HepG2 (cell line): Measurements from ENCODE around the gene RAPGEF5. TPM values are rescaled to one million over a fixed set of nuclear protein-coding genes. Genes with fewer than 3 reads are reported as not detected.

ENCODE experiments used
- CENPBD1 ChIP-seq: sonication (generic); formaldehyde crosslinking; IDR thresholded peaks from 2 replicates; pipeline ENCODE4 v1.8.0; 2022; ENCODE audit warnings: missing genetic modification reagents, low read depth, mild to moderate bottlenecking, borderline replicate concordance
- DMTF1 ChIP-seq: sonication (generic); formaldehyde crosslinking; IDR thresholded peaks from 2 replicates; pipeline ENCODE4 v1.4.0; 2020; ENCODE audit warnings: mild to moderate bottlenecking, missing genetic modification reagents
- FIP1L1 ChIP-seq: fragments of 200-400 bp; formaldehyde crosslinking; IDR thresholded peaks from 2 replicates; pipeline ENCODE4 v1.6.1; 2018; ENCODE audit warnings: low read depth, mild to moderate bottlenecking, low read length, moderate library complexity, borderline replicate concordance; ENCODE audit not compliant: insufficient read depth
- GFI1 ChIP-seq: sonication (generic); formaldehyde crosslinking; IDR thresholded peaks from 2 replicates; pipeline ENCODE4 v1.5.0; 2020; ENCODE audit warnings: missing genetic modification reagents, mild to moderate bottlenecking, borderline replicate concordance
- IRF2 ChIP-seq: IDR thresholded peaks from 2 replicates; pipeline ENCODE4 v1.6.1; 2018; ENCODE audit warnings: missing genetic modification reagents, missing compliant biosample characterization
- KAT8 ChIP-seq: IDR thresholded peaks from 2 replicates; pipeline ENCODE4 v1.6.1; 2016; ENCODE audit warnings: missing genetic modification reagents, missing compliant biosample characterization
- KDM2A ChIP-seq: sonication (generic); formaldehyde crosslinking; IDR thresholded peaks from 2 replicates; pipeline ENCODE4 v1.4.0; 2020; ENCODE audit warnings: low read depth, missing genetic modification reagents, borderline replicate concordance
- NR2F1 ChIP-seq, 2 experiments: fragments of 450-650 bp in 1 of 2; formaldehyde crosslinking in 1 of 2; IDR thresholded peaks; 2 replicates each; pipeline versions ENCODE4 v1.5.0 to v1.6.1; 2016 to 2020; ENCODE audit warnings: mild to moderate bottlenecking in 1 of 2, missing compliant biosample characterization in 1 of 2, missing genetic modification reagents in 1 of 2, moderate library complexity in 1 of 2
- RFX1 ChIP-seq: fragments of 450-650 bp; IDR thresholded peaks from 2 replicates; pipeline ENCODE4 v1.6.1; 2017
- SP1 ChIP-seq, 2 experiments: fragments of 450-650 bp in 1 of 2; sonication (generic) in 1 of 2; formaldehyde crosslinking in 1 of 2; IDR thresholded peaks; 2 replicates each; pipeline versions ENCODE4 v1.4.0 to v1.6.1; 2016 to 2020; ENCODE audit warnings: missing genetic modification reagents in 1 of 2
- ZBTB42 ChIP-seq: sonication (generic); formaldehyde crosslinking; IDR thresholded peaks from 2 replicates; pipeline ENCODE4 v1.5.0; 2020; ENCODE audit warnings: mild to moderate bottlenecking, missing genetic modification reagents
- ZNF33A ChIP-seq: sonication (generic); formaldehyde crosslinking; IDR thresholded peaks from 2 replicates; pipeline ENCODE4 v1.5.1; 2020; ENCODE audit warnings: missing genetic modification reagents, mild to moderate bottlenecking, moderate library complexity, borderline replicate concordance
- ZNF501 ChIP-seq: sonication (generic); formaldehyde crosslinking; IDR thresholded peaks from 2 replicates; pipeline ENCODE4 v1.5.1; 2020; ENCODE audit warnings: mild to moderate bottlenecking, moderate library complexity, missing genetic modification reagents
- ZSCAN25 ChIP-seq: sonication (generic); formaldehyde crosslinking; IDR thresholded peaks from 2 replicates; pipeline ENCODE4 v1.8.0; 2022; ENCODE audit warnings: mild to moderate bottlenecking, missing genetic modification reagents
- polyA plus RNA-seq, 8 experiments: library from polyadenylated mRNA; depleted of rRNA in 3 of 8; stranded (reverse) in 7 of 8; unstranded in 1 of 8; fragments of >200 nt; fragmentation: Illumina TruSeq in 4 of 8; extraction: Trizol in 4 of 8; gene quantifications; 2 replicates each; pipeline versions ENCODE4 v1.2.1 to v1.2.3, GENCODE V29; 2011 to 2016; ENCODE audit warnings: low read depth in 4 of 8, missing spikeins in 1 of 8, mixed read lengths in 1 of 8; ENCODE audit not compliant: insufficient read depth in 1 of 8
- total RNA-seq, 5 experiments: library from RNA; depleted of rRNA; stranded (reverse); fragments of >200 nt; fragmentation: Illumina TruSeq; extraction: Trizol; gene quantifications; 2 replicates each; pipeline ENCODE4 v1.2.3, GENCODE V29; 2016; ENCODE audit warnings: low read depth in 1 of 5
- TF ChIP-seq, protein P1 (sequence below): sonication (generic); formaldehyde crosslinking; IDR thresholded peaks from one replicate; pipeline ENCODE4 v1.5.1; 2020; ENCODE audit warnings: mild to moderate bottlenecking, missing genetic modification reagents; ENCODE audit errors: not compliant biosample characterization
- TF ChIP-seq, protein P2 (sequence below): sonication (generic); formaldehyde crosslinking; IDR thresholded peaks from 2 replicates; pipeline ENCODE4 v1.5.0; 2020; ENCODE audit warnings: missing genetic modification reagents

RAPGEF5 gene
- total and polyA plus RNA-seq, 2 of the 13 experiments (the other 11 are each of a cell fraction or from before 2014, with no cell fraction given) = 17.1 to 23.4 TPM

- no peak for TF ChIP-seq RFX1
- TF ChIP-seq ZBTB42 (CRISPR knock-in tag) = 0 out of 2 replicates have a peak, but pooled peaks have one; percentile 47
- TF ChIP-seq CENPBD1 = no peak
- TF ChIP-seq KAT8 = no peak
- TF ChIP-seq DMTF1 (CRISPR knock-in tag) = no peak
- no peak for TF ChIP-seq NR2F1 (CRISPR knock-in tag; IDR thresholded peaks at IDR 0.05)
- TF ChIP-seq ZNF501 (CRISPR knock-in tag) = peak; percentile 45
- TF ChIP-seq, protein P1, sequence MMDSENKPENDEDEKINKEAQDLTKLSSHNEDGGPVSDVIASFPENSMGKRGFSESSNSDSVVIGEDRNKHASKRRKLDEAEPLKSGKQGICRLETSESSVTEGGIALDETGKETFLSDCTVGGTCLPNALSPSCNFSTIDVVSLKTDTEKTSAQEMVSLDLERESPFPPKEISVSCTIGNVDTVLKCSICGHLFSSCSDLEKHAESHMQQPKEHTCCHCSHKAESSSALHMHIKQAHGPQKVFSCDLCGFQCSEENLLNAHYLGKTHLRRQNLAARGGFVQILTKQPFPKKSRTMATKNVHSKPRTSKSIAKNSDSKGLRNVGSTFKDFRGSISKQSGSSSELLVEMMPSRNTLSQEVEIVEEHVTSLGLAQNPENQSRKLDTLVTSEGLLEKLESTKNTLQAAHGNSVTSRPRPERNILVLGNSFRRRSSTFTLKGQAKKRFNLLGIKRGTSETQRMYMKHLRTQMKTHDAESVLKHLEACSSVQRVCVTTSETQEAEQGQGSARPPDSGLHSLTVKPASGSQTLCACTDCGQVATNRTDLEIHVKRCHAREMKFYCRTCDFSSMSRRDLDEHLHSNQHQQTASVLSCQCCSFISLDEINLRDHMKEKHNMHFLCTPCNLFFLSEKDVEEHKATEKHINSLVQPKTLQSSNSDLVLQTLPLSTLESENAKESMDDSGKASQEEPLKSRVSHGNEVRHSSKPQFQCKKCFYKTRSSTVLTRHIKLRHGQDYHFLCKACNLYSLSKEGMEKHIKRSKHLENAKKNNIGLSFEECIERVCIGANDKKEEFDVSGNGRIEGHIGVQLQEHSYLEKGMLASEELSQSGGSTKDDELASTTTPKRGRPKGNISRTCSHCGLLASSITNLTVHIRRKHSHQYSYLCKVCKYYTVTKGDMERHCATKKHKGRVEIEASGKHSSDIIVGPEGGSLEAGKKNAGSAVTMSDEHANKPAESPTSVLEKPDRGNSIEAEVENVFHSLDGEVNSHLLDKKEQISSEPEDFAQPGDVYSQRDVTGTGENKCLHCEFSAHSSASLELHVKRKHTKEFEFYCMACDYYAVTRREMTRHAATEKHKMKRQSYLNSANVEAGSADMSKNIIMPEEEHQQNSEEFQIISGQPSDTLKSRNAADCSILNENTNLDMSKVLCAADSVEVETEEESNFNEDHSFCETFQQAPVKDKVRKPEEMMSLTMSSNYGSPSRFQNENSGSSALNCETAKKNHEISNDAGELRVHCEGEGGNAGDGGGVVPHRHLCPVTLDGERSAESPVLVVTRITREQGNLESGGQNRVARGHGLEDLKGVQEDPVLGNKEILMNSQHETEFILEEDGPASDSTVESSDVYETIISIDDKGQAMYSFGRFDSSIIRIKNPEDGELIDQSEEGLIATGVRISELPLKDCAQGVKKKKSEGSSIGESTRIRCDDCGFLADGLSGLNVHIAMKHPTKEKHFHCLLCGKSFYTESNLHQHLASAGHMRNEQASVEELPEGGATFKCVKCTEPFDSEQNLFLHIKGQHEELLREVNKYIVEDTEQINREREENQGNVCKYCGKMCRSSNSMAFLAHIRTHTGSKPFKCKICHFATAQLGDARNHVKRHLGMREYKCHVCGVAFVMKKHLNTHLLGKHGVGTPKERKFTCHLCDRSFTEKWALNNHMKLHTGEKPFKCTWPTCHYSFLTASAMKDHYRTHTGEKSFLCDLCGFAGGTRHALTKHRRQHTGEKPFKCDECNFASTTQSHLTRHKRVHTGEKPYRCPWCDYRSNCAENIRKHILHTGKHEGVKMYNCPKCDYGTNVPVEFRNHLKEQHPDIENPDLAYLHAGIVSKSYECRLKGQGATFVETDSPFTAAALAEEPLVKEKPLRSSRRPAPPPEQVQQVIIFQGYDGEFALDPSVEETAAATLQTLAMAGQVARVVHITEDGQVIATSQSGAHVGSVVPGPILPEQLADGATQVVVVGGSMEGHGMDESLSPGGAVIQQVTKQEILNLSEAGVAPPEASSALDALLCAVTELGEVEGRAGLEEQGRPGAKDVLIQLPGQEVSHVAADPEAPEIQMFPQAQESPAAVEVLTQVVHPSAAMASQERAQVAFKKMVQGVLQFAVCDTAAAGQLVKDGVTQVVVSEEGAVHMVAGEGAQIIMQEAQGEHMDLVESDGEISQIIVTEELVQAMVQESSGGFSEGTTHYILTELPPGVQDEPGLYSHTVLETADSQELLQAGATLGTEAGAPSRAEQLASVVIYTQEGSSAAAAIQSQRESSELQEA (CRISPR knock-in tag) = no peak
- TF ChIP-seq GFI1 (CRISPR knock-in tag) = no peak
- peak; percentile 88; the same call in 1 of the 2 replicates for TF ChIP-seq KDM2A (CRISPR knock-in tag)
- TF ChIP-seq IRF2 = no peak
- no peak for TF ChIP-seq FIP1L1
- no peak for TF ChIP-seq SP1 (IDR thresholded peaks at IDR 0.05)
- TF ChIP-seq SP1 (CRISPR knock-in tag; IDR thresholded peaks at IDR 0.05) = 0 out of 2 replicates have a peak, but pooled peaks have one; percentile 25
- no peak for TF ChIP-seq ZNF33A (CRISPR knock-in tag)
- TF ChIP-seq, protein P2, sequence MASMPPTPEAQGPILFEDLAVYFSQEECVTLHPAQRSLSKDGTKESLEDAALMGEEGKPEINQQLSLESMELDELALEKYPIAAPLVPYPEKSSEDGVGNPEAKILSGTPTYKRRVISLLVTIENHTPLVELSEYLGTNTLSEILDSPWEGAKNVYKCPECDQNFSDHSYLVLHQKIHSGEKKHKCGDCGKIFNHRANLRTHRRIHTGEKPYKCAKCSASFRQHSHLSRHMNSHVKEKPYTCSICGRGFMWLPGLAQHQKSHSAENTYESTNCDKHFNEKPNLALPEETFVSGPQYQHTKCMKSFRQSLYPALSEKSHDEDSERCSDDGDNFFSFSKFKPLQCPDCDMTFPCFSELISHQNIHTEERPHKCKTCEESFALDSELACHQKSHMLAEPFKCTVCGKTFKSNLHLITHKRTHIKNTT (CRISPR knock-in tag) = no peak
- TF ChIP-seq ZSCAN25 (CRISPR knock-in tag) = no peak
Measured at GRCh38 chr7:22082886-22083703, 273.9 kb downstream of the RAPGEF5 start (continued).
